ENCODE measurements around the gene NDUFS3.
"Not testable (repeated sequence)": the region's sequence is repeated elsewhere in the genome, so short reads cannot be mapped to it uniquely, and the experiment has no call there.

NDUFS3 gene

DNA sequence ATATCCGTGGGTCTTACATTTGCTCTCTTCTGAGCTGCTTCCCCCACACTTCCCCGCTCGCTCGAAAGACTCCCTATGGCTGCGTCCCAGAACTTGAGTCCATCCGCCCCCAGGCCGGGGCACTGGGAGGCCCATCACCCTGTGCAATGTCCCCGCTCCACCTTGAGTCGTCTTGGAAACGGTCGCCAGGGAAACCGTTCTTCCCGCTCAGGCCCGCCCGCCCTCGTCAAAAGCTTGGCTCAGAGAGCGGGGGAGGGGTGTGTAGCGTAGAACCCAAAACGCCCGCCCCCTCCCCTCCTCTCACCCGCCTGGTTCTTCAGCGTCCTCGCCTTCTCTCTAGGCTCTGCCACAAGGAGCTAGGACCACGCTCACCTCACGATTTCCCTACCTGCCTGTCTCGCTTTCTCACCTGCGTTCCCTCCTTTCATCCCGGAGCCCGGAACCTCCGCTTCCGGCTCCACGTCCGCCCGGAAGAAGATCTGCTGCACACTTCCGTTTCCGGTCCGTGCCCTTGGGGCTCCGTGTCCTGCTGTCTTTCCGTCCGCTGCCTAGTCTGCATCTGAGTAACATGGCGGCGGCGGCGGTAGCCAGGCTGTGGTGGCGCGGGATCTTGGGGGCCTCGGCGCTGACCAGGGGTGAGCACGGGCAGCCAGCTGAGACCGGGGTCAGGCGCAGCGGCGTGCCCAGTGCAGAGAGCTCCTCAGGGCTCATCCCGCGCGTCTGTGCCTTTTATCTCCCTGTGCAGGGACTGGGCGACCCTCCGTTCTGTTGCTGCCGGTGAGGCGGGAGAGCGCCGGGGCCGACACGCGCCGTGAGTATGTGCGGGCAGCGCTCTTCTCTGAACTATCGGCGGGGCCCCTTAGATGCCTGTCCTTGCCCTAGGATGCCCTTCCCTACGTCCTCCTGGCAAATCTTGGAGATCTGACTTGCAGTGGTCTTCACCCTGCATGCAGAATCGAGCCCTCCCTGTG is at the start of gene NDUFS3, which contains the start of gene KBTBD4:
Gene NDUFS3, plus strand, starts transcription at position 551 of the 971 bp plus-strand sequence. Its CDS starts 18 bp downstream, at position 569.
Gene KBTBD4, minus strand, starts transcription at position 447 of the 971 bp plus-strand sequence. Its CDS starts 19 bp downstream, at position 428.
- peak; percentile 92 for DNase-seq (ENCODE audit: low read depth)

DNA sequence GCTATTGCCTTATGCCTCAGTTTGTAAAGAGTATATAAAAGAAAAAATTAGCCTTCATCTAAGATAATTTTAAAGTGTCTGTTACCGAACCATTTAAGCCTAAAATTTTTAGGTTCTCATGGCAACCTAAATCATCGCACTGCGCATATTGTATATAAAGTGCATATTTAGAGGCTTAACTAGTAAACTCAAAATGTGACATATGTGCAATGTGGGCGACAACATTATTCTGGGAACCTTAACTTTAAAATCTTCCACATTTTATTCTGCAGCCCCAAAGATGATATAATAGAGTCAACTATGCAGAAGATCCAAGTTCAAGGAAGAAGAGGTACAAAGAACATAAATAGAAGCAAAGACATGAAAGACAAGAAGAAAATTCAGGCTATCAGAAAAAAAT is 48.9 kb upstream of the NDUFS3 start:
- no peak for DNase-seq (ENCODE audit: low read depth)

DNA sequence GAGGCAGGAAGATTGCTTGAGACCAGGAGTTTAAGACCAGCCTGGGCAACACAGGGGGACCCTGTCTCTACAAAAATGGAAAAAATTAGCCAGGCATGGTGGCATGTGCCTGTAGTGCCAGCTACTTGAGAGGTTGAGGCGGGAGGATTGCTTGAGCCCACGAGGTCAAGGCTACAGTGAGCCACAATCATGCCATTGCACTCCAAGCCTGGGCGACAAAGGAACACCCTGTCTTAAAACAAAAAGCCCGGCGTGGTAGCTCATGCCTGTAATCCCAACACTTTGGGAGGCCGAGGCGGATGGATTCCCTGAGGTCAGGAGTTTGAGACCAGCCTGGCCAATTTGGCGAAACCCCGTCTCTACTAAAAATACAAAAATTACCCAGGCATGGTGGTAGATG is 48.2 kb upstream of the NDUFS3 start:
- DNase-seq (ENCODE audit: low read depth): not testable (repeated sequence)

DNA sequence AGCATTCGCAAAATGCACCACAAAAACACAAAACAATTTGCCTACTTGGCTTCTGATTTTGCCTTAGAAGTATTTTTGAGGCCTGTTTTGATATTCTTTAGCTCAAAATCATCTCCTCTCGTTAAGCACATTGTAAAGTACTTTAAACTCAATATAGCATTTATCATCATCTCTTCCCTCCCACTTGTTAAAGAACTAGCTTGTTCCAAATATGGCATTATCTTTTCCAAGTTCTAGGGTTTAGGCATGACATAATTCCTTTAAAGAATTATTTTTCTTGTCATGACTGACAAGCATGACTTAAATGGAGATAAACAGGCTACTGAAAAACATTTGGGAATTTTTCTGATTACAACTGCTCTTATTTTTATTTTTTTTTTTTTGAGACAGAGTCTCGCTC is 47.2 kb upstream of the NDUFS3 start:
- no peak for DNase-seq (ENCODE audit: low read depth)

DNA sequence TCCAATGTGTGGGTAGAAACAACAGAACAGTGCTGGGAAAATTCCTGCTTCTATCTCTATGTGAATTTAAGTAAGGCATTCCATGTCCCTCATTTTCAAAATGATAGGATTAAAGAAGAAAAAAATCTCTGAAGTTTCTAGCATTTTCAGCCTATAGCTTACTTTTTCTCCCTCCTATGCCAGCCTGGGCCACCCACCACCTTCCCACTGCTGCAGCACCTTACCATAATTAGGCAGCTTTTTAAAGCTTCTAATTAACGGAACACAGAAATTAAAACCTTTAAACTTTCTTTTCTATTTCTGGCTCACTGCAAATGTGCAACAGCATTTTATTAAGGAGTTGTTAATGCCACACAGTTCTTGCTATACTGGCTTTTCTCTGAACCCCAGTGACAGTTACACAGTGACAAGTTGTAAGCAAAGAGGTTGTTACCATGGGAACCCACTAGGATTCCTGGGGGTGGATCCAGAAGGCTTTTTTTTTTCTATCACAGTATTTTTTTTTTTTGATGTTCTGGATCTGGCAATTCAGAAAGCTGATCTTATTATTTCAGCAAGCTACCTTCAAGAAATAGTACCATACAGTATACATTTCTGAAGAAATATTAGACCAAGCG is 46.2 kb upstream of the NDUFS3 start:
- DNase-seq (ENCODE audit: low read depth): no peak

DNA sequence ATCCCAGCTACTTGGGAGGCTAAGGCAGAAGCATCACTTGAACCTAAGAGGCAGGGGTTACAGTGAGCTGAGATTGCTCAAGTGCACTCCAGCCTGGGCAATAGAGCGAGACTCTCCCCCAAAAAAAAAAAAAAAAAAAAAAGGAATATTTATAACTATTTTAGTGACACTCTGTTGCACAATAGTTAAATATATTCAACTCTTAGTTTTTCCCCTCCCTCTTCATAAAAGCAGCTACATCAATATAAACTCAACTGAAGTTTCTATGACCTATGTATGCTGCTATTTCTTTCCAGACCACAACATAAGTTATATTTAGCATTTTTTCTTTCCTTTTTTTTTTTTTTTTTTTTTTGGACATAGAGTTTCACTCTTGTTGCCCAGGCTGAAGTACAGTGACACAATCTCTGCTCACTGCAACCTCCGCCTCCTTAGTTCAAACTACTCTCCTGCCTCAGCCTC is 45.2 kb upstream of the NDUFS3 start:
- peak; percentile 46 for DNase-seq (ENCODE audit: low read depth)

DNA sequence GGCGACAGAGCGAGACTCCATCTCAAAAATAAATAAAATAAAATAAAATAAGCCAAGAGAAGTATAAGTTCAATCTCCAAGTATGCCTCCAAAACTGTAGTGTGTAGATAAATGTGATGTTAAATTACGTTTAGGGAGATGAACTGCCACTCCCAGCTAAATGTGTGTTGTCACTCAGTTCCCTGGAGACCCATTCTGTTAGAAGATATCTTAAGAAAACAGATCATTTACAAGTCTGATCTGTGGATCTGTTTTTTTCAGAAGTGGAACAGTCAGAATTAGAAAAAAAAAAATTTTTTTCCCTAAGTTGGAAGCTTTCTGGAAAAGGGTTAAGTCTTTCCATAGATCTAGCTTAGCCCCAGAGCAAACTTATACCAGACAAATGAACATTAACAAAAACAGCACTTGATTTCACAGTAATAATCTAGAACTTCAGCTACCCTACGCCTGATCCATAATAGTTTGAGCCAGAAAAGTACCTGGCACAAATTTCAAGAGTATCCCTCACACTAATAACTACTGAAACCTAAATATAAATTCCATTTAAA is 44.1 kb upstream of the NDUFS3 start:
- DNase-seq (ENCODE audit: low read depth): no peak

DNA sequence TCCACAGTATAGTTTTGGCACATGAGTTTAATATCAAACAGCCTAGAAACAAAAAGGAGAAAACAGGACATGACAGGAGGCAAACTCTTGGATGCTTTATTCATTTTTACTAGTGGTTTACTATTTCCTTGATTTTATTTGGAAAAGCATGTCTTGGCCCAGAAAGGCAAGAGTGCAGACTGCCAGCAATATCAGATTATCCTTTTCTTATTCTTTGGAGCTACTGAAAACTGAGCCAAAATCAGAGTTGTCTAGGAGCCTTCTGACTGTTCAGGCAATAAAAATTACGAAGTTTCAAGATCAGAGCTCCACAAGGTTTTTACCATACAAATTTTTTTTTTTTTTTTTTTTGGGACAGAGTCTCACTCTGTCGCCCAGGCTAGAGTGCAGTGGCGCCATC is 42.0 kb upstream of the NDUFS3 start:
- no peak for DNase-seq (ENCODE audit: low read depth)

DNA sequence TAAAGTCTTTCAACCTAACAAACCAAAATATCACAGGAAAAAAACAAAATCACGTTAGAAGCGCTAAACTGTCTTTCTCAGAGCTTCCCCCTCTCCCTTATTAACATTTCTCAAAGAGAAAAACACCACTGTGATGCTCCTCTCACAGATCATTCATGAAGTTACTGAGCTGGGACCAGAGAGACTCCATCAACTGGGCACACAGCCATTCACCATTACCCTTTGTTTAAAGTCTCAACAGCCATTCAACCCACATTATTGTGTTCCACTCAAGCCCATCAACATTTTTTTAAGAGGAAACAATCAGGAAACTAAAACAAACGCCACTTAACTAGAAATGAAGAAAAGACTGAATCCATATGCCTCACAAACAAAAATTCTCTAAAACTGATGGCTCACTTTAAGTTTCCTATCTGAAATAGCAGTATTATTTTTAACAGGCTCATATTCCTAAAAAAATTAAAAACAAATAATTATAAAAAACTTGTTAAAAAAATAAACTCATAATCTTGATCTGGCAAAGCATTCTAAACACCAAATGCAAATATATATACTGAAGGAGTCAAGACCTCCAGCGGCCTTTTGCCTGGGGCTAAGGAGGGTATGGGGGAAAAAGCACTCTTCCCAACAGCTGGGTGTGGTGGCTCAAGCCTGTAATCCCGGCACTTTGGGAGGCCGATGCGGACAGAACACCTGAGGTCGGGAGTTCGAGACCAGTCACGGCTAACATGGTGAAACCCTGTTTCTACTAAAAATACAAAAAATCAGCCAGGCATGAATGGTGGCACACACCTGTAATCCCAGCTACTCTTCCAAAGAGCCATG is 39.9 kb upstream of the NDUFS3 start:
- no peak for DNase-seq (ENCODE audit: low read depth)

DNA sequence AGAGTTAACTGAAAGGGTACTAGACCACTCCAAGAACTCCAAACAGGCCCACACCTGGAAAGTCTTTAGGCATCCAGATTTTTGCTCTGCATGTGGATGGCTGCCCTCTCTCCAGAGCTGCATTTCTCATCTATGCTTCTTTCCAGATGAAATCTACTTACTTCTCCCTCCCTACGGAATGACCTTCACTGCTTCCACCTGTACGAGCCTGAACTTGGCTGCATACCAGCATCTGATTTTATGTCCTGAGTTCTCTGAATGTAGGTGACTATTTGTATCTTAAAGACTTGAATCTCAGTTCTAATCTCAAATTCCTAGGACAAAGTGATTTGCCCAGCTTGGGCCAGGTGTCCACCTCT is 39.2 kb upstream of the NDUFS3 start:
- DNase-seq (ENCODE audit: low read depth): no peak

DNA sequence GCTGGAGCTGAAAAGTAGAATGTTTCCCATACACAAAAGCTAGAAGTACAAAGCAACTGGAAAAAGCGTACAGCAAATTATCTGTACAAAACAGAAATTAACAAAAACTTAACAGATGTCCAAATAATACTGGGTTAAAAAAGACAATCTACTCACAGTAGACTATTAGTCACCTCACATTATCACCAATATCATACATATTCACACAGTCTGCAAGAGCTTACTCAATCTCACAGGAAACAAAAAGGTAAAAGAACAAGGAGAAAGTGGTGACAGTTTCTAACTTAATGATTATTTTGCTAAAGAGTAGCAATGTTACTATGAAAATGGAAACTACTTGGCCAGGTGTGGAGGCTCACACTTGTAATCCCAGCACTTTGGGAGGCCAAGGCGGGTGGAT is 37.8 kb upstream of the NDUFS3 start:
- DNase-seq (ENCODE audit: low read depth): peak; percentile 33

DNA sequence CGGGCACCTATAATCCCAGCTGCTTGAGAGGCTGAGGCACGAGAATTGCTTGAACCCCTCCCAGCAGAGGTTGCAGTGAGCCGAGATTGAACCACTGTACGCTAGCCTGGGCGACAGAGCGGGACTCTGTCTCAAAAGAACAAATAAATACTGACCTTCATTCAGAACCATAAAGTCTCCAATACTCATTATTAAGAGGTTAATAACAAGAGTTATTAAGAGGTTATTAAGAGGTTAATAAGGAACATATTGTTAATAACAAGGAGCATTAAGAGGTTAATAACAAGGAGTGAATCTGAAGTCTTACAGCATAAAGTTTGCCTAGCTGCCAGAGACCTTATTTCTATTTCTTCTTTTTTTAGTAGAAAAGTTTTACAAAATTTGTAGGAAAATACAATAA is 33.6 kb upstream of the NDUFS3 start:
- no peak for DNase-seq (ENCODE audit: low read depth)

DNA sequence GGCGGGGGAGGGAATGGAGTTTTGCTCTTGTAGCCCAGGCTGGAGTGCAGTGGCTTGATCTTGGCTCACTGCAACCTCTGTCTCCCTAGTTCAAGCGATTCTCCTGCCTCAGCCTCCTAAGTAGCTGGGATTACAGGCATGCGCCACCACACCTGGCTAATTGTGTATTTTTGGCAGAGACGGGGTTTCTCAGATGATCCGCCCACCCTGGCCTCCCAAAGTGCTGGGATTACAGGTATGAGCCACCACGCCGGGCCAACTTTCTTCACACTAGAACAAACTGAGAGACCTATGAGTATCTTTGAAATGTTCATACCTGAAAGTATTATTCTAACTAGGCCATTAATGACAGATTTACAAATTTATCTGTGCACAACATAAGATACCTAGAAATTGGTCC is 32.6 kb upstream of the NDUFS3 start:
- DNase-seq (ENCODE audit: low read depth): not testable (repeated sequence)

DNA sequence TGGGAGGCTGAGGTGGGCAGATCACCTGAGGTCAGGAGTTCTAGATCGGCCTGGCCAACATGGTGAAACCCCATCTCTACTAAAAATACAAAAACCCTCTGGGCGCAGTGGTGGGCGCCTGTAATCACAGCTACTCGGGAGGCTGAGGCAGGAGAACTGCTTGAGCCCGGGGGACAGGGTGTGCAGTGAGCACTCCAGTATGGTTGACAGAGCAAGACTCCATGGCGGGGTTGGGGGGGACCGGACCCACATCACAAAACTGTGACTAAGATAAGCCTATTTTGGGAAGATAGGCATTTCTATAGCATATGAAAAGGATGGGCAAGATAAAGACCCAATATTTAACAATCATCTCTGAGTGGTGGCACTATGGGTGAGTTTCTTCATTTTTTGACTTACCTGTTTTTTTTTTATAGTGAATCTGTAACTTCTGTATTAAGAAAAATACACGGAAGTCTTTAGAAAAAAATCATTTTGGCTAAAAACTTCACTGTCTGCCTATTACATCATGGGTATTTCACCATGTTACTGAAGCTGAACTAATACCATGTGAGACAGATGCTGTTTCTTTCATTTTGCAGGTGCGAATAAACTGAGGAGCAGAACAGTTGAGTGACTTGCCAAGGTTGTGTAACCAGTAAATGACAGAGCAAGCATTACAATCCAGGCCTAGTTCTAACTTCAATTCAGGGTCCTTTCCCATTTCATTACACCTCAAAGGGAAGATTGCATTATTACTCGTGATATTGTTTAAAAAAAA is 28.4 kb upstream of the NDUFS3 start:
- no peak for DNase-seq (ENCODE audit: low read depth)

DNA sequence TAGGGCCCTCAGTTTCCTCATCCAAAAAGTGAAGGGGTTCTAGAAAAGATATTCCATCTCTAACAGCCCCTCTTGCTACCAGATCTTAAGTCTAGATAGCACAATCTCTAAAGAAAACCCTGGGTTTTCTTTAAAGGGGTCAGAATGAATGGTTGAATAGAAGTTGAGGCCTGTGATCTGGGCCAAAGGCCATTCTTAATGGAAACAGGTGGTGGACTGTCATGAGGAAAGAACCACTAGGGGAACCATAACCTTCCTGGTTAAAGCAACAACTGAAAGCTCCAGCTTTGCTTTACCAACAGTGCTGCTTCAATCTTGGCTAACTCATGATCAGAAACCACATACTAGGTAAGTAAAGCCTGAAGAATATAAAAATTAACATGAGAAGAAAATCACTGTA is 27.8 kb upstream of the NDUFS3 start:
- DNase-seq (ENCODE audit: low read depth): peak; percentile 64

DNA sequence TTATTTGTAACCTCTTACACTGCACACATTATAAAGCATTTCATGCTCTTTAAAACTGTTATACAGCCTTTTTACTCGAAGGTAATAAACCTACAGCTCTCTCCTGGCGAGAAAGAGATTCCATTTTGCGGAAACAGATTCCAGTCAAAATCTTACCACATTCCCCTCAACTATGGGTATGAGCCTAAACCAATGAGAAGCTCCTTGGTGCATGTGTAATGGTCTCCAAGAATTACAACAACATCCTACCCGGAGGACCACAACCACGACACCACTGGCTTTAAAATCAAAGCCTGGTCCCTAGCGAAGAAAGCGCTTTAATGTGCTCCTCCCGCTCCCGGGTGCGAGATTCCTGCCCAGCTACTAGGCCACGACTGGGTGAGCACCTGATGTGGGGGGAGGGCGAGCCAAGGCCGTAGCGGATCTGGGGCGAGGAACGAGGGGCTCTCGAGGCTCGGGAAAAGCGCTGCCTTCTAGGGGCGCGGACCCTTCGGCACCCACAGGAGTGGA is 26.8 kb upstream of the NDUFS3 start:
- peak; percentile 66 for DNase-seq (ENCODE audit: low read depth)

DNA sequence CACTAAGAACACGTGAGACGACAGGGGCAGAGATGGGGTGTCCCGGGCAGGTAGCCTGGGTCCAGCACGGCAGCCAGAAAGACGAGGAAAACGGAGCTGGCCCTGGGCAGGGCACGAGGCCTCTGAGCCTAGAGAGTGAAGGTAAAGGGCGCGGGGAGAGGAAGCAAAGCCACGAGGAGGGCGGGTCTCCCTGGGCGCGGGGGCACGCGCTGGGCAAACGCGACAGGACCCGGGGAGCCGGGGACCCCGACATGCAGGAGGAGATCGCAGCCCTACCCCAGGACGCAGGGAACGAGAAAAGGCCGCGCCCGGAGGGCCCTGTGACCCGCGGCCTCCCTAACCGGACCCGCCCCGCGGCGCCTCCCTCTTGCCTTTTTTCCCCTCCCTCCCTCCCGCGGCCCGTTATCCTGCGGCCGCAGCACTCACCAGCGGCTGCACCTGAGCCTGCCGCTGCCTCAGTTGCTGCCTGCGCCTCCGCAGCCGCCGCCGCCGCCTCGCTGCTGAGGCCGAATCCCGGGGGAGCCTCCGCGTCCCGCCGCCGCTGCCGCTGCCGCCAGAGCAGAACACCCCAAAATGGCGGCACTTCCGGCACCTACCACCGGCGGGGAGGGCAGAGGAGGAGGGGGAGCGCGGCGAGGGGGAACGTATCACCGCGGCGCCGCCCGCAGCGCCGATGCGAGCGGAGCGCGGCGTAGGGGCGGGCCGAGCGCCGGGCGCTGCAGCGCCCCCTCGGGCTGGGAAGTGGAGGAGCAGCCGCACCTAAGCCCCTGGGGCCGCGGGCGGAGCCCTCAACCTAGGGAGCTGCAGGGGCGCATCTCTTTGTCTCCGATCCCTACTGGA is 26.1 kb upstream of the NDUFS3 start, which contains the start of gene CELF1:
Gene CELF1, minus strand, starts transcription at position 567 of the 840 bp plus-strand sequence. CDS start 53,609 bp downstream, outside the sequence.
- DNase-seq (ENCODE audit: low read depth): peak; percentile 93

DNA sequence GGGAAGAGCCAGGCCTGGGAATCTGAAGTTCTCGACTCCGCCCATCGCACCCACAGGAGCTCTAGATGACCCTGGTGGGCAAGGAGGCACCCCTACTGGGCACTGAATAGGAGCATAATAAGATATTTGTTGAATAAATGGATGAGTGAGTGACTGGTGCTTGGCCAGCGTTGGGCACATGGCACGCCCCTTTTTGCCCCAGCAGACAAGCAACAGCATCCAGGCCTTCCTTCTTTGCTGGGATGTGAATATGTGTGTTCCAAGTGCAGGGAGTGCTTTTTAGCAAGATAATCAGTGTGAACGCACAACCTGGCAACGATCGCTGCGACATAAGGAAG is 25.5 kb upstream of the NDUFS3 start:
- no peak for DNase-seq (ENCODE audit: low read depth)

DNA sequence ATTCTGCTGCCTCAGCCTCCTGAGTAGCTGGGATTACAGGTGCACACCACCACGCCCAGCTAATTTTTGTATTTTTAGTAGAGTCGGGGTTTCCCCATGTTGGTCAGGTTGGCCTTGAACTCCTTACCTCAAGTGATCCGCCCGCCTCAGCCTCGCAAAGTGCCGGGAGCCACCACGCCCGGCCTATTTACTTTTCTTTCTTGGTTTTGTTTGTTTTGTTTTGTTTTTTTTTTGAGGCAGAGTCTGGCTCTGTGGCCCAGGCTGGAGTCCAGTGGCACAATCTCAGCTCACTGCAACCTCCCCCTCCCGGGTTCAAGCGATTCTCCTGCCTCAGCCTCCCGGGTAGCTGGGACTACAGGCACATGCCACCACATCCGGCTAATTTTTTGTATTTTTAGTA is 21.9 kb upstream of the NDUFS3 start:
- not testable (repeated sequence) for DNase-seq (ENCODE audit: low read depth)

DNA sequence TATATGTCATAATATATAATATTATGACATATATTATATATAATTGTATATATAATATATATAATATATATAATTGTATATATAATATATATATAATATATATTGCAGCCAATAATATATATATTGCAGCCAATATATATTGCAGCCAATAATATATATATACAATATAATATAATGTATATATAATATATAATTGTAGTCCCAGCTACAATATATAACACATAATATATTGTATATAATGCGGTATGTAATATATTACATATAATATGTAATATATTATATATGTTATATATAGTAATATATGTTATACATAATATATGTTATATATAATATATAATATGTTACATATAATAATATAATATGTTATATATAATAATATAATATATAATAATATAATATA is 20.2 kb upstream of the NDUFS3 start:
- DNase-seq (ENCODE audit: low read depth): no peak

Measured in ELR (cell line).